ENCODE measurements around the gene TNF. TPM values are rescaled to one million over a fixed set of nuclear protein-coding genes. Genes with fewer than 3 reads are reported as not detected.

TNF gene
- total and polyA plus RNA-seq, 2 donors (not counting 3 experiments of a cell fraction or from before 2014, with no cell fraction given): not detected

DNA sequence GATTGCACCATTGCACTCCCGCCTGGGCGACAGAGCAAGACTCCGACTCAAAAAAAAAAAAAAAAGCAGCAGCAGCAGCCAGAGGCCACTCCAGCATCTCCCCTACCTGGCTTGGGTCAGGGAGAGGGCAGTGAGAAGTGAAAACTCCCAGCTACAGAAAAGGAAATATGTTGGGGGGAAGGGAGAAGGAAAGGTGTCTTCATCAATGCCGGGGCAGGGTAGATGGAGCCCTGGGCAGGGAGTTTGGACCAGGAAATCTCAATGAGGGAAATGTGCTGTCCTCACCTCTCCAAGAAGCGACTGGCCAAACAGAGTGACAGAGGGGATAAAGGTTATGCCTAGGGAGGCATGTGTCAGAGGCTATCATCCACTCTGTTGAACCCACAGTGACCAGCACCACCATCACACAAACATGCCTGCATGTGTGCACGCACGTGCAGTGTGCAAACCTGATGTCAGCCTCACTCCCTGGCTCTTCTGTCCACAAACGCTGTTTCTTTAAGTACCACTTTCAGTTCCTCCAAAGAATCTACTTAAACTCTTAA lies 38.8 kb downstream of the TNF start:
- intact Hi-C loops (cut with micrococcal nuclease): no loop called here
- Histone ChIP-seq H3K9ac (replicated peaks; ENCODE audit: extremely low read depth, insufficient read depth, low read length) (no peak overlapping the region), H3K9me3 (replicated peaks; ENCODE audit: control insufficient read depth, insufficient read depth, low read length) (no peaks in the 10 kb centered on the region), H3K79me2 (ENCODE audit: control insufficient read depth, insufficient read depth, low read length) (no peaks in the 10 kb centered on the region), H3K4me3 (replicated peaks in 1 of 3; ENCODE audit: insufficient read depth in 1 of 3, low read depth in 1 of 3, low read length in 3 of 3) (no peak overlapping the region), H4K20me1 (replicated peaks; ENCODE audit: control insufficient read depth, extremely low read depth, insufficient read depth, low read length) (no peaks in the 10 kb centered on the region), H3K36me3 (ENCODE audit: control insufficient read depth in 2 of 2, extremely low read depth in 1 of 2, insufficient read depth in 2 of 2, low read length in 2 of 2) (no peaks in the 10 kb centered on the region), H3K27ac (ENCODE audit: insufficient read depth, low read depth, low read length) (no peak overlapping the region), H3K27me3 (ENCODE audit: control insufficient read depth in 2 of 2, insufficient read depth in 2 of 2, low read length in 2 of 2) (peaks cover 0 to 3% of the 10 kb centered on the region in 2 experiments), H3K4me1 (ENCODE audit: control insufficient read depth, extremely low read depth, insufficient read depth, low read length) (no peaks in the 10 kb centered on the region), H3K4me2 (ENCODE audit: insufficient read depth, low read length) (no peak overlapping the region), H2AFZ (ENCODE audit: low read depth, low read length) (no peak overlapping the region), H3K9me1 (replicated peaks; ENCODE audit: control insufficient read depth, extremely low read depth, insufficient read depth, low read length) (no peaks in the 10 kb centered on the region)
- dilution Hi-C loops (cut with MboI; ENCODE audit: extremely low pct_ligation_motif_present, low sequenced_read_pairs): no loop called here
- no peak for DNase-seq (ENCODE audit: low read depth, low spot score)
- ChIA-PET CTCF (no interaction called here), POLR2A (no interaction called here)
- no peak for FAIRE-seq
- TF ChIP-seq GATA2 (IDR thresholded peaks at IDR 0.05; ENCODE audit: insufficient read depth, insufficient read length, low read depth, low read length): no peak
- no peak for TF ChIP-seq POLR2A (IDR thresholded peaks at IDR 0.05; ENCODE audit: low read depth, low read length)
- TF ChIP-seq FOS (IDR thresholded peaks at IDR 0.05; ENCODE audit: borderline replicate concordance, insufficient read depth, low read length): no peak
- no peak for TF ChIP-seq JUN (IDR thresholded peaks at IDR 0.05; ENCODE audit: borderline replicate concordance, insufficient read depth, insufficient read length, low read depth)
- TF ChIP-seq EZH2 (IDR thresholded peaks at IDR 0.05; ENCODE audit: borderline replicate concordance, low read depth, low read length, severe bottlenecking): no peak
- no peak for TF ChIP-seq MAX (IDR thresholded peaks at IDR 0.05; ENCODE audit: insufficient read depth, insufficient read length)
- TF ChIP-seq, protein P1, sequence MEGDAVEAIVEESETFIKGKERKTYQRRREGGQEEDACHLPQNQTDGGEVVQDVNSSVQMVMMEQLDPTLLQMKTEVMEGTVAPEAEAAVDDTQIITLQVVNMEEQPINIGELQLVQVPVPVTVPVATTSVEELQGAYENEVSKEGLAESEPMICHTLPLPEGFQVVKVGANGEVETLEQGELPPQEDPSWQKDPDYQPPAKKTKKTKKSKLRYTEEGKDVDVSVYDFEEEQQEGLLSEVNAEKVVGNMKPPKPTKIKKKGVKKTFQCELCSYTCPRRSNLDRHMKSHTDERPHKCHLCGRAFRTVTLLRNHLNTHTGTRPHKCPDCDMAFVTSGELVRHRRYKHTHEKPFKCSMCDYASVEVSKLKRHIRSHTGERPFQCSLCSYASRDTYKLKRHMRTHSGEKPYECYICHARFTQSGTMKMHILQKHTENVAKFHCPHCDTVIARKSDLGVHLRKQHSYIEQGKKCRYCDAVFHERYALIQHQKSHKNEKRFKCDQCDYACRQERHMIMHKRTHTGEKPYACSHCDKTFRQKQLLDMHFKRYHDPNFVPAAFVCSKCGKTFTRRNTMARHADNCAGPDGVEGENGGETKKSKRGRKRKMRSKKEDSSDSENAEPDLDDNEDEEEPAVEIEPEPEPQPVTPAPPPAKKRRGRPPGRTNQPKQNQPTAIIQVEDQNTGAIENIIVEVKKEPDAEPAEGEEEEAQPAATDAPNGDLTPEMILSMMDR (IDR thresholded peaks at IDR 0.05; ENCODE audit: extremely low read depth in 1 of 2, insufficient read depth in 1 of 2, low read depth in 1 of 2, low read length in 2 of 2): no peak
- TF ChIP-seq MYC (IDR thresholded peaks at IDR 0.05; ENCODE audit: low read depth, low read length): no peak
- TF ChIP-seq POLR2AphosphoS5 (IDR thresholded peaks at IDR 0.05; ENCODE audit: insufficient read depth, low read depth, low read length): no peak
- BruUV-seq (replicated peaks): no TSS peak

Measured in endothelial cell of umbilical vein (primary cell).